NCI-H1048 (cell line): ENCODE results near the gene IL2RA.
"Not testable (repeated sequence)": the region's sequence is repeated elsewhere in the genome, so short reads cannot be mapped to it uniquely, and the experiment has no call there.

Source experiments
- DNase-seq: peaks from one replicate; lab custom pipeline; 2025; lab: John Stamatoyannopoulos, UW

IL2RA gene

GRCh38 chr10:5977471-5978229 is 84.5 kb downstream of the IL2RA start, which contains the start of gene IL15RA:
IL15RA (minus strand) TSS chr10:5977543; CDS start chr10:5977492, 51 bp downstream.
- DNase-seq: no peak

DNA sequence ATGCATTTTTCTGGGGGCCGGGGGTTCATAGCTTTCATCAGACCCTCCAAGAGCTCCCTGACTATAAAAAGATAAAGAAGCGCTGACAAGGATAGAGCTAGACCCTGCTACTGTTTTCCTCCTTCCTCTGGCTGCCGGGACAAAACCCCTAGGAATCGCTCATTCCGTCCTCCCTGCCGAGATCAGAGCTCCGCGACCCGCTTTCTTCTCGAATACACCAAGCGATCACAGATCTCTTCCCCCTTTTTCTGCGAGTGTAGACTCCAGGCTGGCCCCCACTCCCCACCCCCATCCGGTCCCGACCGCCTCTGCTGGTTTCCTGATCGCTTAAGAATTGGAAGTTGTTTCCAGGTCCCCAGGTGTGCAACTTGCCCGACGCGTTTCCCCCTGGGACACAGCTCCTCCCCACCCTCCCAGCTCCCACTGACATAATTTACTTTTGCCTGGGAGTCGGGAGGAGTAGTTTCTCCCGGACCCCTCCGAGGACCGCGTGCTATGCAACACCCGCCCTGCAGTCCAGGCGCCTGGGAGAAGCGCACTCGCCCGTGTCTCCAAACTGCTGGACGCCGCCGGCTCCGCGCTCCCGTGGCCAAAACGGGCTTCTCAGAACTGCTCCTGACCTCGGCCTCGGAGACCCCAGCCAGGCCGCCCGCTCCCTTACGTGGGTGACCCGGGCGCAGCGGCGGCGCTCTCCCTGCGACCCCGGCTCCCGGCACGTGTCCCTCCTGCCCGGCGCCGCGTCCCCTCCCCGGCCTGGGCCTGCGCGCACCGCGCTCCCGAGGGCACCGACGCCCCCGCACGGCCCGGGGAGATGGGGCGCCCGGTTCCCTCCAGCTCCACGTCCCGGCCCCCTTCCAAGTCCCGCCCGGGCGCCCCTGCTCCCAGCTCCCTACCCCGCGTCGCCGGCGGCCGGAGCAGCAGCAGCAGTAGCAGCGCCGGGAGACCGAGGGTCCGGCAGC is 85.4 kb downstream of the IL2RA start:
- DNase-seq: peak; percentile 14

DNA sequence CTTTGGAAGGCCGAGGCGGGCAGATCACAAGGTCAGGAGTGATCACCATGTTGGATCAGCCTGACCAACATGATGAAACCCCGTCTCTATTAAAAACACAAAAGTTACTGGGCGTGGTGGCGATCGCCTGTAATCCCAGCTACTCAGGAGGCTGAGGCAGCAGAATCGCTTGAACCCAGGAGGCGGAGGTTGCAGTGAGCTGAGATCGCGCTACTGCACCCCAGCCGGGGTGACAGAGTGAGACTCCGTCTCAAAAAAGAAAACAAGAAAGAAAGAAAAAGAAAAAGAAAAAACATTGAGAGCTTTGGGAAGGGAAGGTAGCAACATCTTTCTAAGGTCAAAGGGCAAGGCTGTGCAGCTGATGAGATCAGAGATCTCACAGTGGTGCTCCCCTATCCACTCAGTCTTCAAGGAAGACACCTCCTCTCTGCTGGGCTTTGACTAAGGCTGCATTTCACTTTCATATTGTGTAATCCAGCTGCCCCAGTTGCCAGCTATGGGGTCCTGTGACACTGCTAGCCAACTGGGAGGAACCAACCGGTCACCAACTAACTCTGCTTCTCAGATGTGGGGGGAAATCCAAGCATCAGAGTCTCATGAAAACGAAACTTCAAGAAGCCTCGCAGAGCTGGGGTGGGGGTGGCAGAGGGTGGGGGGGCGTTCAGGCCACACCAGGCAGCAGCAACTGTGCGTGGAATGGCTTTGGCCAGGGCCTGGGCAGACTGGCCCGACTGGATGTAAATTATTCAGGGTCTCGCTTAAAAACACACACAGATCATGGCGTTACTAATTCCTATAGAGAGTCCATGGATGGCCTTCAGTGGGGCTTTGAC is 86.3 kb downstream of the IL2RA start:
- DNase-seq: no peak

- DNase-seq: no peak
Measured at GRCh38 chr10:5973069-5973468, 89.1 kb downstream of the IL2RA start.

DNA sequence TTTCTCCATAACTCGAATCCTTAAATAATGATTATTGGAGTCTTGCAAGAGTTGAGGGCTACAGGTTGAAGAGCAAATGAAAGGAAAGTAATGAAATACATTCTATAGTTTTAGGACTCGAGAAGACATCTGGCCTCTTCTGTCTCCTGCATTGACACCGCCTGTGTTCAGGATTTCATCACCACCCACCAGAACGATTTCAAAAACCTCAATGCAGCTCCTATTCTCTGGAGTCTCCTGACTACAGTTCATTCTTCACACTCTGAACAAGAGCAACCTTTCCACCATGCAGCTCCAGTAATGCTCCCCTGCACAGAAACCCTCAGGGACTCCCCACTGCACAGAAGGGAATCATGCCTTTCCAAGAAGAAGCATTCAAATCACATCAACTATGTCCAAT is 90.3 kb downstream of the IL2RA start:
- DNase-seq: no peak

DNA sequence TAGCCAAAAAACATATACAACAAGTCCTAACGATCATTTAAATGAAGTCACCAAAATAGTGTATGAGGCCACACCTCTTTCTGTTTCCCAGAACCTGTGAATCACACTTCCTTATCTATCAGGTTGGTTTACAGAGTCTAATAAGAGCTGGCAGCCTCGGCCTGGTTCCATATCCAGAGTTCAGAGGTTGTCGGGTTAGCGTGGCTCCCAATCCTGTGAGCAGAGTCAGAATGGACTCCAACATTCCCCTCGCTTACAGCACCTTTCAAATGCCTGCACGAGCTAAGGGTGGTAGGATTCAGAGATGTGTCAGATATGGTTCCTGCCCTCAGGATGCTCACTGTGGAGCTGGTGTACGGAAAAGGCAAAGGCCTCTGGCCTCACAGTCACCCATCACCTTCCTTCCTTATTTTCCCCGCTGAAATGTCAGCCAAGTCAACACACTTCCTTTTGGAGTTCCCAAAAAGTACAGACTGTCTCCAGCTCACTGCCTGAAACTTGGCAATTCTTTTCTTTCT is 90.8 kb downstream of the IL2RA start:
- no peak for DNase-seq

DNA sequence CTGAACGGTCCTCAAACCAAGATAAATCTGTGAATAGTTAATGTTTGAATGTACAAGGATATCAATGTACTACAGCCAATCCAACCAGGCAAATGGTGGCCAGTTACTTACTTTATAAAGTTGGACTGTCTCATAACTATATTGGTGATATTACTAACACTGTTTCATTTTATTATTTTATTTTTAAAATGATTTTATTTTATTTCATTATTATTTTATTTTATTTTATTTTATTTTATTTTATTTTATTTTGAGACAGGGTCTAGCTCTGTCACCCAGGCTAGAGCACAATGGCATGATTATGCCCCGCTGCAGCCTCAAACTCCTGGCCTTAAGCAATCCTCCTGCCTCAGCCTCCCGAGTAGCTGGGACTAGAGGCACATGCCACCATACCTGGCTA is 91.6 kb downstream of the IL2RA start:
- DNase-seq: no peak

DNA sequence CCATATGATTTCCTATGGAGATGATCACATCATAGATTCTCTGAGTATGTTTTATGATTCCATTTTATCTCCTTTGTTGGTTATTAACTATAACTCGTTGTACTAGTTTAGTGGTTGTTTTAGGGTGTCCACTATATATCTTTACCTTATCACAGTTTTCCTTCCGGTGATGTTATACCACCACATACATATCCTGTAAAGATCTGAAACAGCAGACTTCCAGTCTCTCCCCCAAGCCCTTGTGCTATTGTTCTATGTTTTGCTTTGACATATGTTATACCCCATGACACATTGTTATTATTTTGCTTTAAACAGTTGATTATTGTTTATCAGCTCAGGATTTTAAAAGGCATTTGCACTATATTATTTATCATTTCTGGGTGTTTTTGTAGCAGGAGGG is 92.1 kb downstream of the IL2RA start:
- no peak for DNase-seq

DNA sequence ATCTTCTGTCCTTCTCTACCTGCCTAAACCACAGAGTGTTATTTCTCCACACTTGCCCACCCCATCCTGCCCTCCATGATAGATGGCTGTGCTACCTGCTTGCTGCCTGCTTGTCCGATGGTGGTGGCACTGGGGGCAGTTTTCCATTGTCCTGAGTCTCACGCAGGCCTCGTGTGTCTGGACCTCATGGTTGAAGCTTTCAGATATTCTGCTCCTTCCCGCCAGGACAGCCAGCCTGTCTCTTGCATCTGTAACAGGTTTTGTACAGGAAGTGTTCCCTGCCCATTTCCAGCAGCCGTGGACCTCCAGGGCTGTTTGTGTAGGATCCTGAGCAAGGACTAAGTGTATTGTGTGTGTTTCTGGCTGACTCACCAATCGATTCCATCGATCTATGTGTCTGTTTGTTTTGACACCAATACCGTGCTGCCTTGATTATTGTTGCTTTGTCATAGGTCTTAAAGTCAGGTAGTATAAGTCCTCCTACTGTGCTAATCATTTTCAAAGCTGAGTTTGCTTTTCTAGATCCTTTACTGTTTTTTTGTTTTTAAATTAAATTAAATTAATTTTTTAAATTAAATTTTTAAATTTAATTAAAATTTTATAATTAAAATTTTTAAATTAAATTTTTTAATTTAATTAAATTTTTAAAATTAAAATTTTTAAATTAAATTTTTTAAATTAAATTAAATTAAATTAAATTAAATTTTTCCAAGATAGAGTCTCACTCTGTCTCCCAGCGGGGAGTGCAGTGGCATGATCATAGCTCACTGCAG is 93.3 kb downstream of the IL2RA start:
- no peak for DNase-seq

- DNase-seq: no peak
Measured at GRCh38 chr10:5968037-5968680, 94.0 kb downstream of the IL2RA start.

- no peak for DNase-seq
Measured at GRCh38 chr10:5965266-5965665, 96.9 kb downstream of the IL2RA start.

DNA sequence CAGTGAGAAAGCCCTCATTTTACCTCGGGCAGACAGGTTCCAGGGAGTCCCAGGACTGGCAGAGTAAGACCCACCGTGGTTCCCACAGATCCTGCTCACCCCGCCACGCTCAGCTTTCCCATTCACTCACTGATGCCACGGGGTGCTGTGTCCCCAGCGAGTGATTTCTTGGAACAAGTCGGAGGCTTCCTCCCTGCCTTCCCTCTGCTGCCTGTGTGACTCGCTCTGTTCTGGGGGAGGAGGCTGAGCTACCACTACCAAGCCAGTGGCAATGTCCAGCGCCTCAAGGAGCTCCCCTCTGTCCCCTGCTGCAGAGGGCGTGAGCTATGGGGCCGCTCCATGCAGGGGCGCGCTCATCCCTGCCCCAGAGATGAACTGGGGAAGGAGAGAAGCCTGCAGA is 97.4 kb downstream of the IL2RA start:
- DNase-seq: no peak

DNA sequence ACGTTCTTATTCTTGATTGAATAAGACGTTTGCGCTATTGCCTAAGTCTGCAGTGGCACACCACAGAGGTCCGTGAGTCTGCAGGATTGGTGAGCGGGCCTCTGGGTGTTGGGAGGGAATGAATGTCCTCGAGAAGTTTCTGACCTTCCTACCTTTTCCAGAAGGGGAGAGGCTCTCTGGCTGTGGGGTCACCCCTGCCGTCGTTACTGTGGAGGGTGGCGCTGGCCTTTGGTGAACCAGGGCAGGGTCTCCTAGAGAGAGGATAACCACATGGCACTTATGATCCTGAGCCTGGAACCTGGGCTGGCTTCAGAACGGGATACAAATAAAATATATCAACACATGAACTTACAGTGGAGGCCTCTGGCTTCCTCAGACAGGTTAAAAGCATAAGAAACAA is 98.6 kb downstream of the IL2RA start:
- DNase-seq: no peak

GRCh38 chr10:5963071-5963470 is 99.1 kb downstream of the IL2RA start:
- no peak for DNase-seq

GRCh38 chr10:5962358-5962940 is 99.7 kb downstream of the IL2RA start:
- not testable (repeated sequence) for DNase-seq

GRCh38 chr10:5961405-5962100 is 100.6 kb downstream of the IL2RA start:
- no peak for DNase-seq

DNA sequence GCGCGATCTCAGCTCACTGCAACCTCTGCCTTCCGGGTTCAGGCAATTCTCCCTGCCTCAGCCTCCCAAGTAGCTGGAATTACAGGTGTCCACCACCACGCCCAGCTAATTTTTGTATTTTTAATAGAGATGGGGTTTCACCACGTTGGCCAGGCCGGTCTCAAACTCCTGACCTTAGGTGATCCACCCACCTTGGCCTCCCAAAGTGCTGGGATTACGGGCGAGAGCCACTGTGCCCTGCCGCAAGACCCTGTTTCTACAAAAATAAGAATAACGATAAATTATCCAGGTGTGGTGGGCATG is 101.2 kb downstream of the IL2RA start:
- DNase-seq: not testable (repeated sequence)
